Osteocyte (in vitro differentiated cells): ENCODE measurements around the gene DUSP28. TPM values are rescaled to one million over a fixed set of nuclear protein-coding genes. Genes with fewer than 3 reads are reported as not detected.

Experiments
- DNase-seq: peaks from one replicate; pipeline ENCODE4 v3.0.0; 2021; ENCODE audit warnings: mixed read lengths; ENCODE audit not compliant: unreplicated experiment; ENCODE audit errors: extremely low spot score
- H3K27ac Mint-ChIP-seq: one replicate; pipeline ENCODE4 v1.8.0; 2021; ENCODE audit warnings: mild to moderate bottlenecking, mixed read lengths; ENCODE audit not compliant: unreplicated experiment
- H3K27me3 Mint-ChIP-seq: one replicate; pipeline ENCODE4 v1.8.0; 2021; ENCODE audit warnings: mixed read lengths; ENCODE audit not compliant: unreplicated experiment
- H3K36me3 Mint-ChIP-seq: one replicate; pipeline ENCODE4 v1.8.0; 2021; ENCODE audit warnings: mixed read lengths; ENCODE audit not compliant: unreplicated experiment
- H3K4me1 Mint-ChIP-seq: one replicate; pipeline ENCODE4 v1.8.0; 2021; ENCODE audit warnings: mixed read lengths; ENCODE audit not compliant: unreplicated experiment
- H3K4me3 Mint-ChIP-seq: one replicate; pipeline ENCODE4 v1.8.0; 2021; ENCODE audit warnings: mild to moderate bottlenecking, moderate library complexity, mixed read lengths; ENCODE audit not compliant: unreplicated experiment
- H3K9me3 Mint-ChIP-seq: one replicate; pipeline ENCODE4 v1.8.0; 2021; ENCODE audit warnings: mixed read lengths; ENCODE audit not compliant: unreplicated experiment
- total RNA-seq: library from RNA; stranded (reverse); gene quantifications from 2 replicates; pipeline ENCODE4 v1.2.1, GENCODE V29; 2021
- TF ChIP-seq, protein P1 (sequence below): fragments of 200-600 bp; sonication (generic); IDR thresholded peaks from 2 replicates; pipeline ENCODE4 v1.5.0; 2021; ENCODE audit warnings: antibody characterized with exemption, mild to moderate bottlenecking, moderate library complexity

The DUSP28 gene
- total RNA-seq, 1 donor from 2014 or later: 5.9 TPM

- H3K36me3 Mint-ChIP-seq: peaks cover 69% of the 10 kb centered on the region
- TF ChIP-seq, protein P1, sequence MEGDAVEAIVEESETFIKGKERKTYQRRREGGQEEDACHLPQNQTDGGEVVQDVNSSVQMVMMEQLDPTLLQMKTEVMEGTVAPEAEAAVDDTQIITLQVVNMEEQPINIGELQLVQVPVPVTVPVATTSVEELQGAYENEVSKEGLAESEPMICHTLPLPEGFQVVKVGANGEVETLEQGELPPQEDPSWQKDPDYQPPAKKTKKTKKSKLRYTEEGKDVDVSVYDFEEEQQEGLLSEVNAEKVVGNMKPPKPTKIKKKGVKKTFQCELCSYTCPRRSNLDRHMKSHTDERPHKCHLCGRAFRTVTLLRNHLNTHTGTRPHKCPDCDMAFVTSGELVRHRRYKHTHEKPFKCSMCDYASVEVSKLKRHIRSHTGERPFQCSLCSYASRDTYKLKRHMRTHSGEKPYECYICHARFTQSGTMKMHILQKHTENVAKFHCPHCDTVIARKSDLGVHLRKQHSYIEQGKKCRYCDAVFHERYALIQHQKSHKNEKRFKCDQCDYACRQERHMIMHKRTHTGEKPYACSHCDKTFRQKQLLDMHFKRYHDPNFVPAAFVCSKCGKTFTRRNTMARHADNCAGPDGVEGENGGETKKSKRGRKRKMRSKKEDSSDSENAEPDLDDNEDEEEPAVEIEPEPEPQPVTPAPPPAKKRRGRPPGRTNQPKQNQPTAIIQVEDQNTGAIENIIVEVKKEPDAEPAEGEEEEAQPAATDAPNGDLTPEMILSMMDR: no peak
- H3K4me3 Mint-ChIP-seq: no peak overlapping the region
- H3K9me3 Mint-ChIP-seq: peaks cover 31% of the 10 kb centered on the region
- no peaks in the 10 kb centered on the region for H3K27me3 Mint-ChIP-seq
- DNase-seq: peak; percentile 83
- no peak overlapping the region for H3K27ac Mint-ChIP-seq
- H3K4me1 Mint-ChIP-seq: no peaks in the 10 kb centered on the region
Observed at GRCh38 chr2:240528406-240529040, 31.6 kb upstream of the DUSP28 start.

DNA sequence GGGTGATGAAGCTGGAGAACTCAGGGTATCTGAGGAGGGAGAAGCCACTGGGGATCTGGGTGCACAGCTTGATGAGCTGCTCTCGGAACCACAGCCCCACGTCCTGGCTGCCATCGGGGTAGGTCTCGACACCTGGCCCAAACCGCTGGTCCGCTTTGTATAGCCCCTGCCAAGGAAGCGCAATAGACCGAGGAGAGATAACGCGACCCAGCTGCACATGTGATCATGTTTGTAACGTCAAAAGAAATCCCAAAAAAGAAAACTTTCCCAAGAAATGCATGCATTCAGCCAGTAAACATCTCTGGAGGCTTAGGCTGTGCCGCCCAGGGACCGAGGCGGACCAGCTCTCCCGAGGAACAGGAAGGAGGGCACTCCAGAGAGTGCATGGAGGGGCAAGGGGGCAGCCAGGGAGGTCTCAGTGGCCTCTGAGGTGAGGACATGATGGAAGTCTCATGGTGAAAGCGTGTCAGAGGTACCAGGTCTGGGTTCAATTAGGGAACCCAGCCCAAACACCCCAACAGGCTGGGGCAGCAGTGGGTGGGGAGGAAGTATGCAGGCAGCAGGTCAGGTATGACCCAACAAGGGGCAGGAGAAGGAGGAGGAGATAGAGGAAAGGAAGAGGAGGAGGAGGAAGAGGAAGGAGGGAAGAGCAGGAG, 30.7 kb upstream of the DUSP28 start:
- DNase-seq: peak; percentile 73
- H3K27me3 Mint-ChIP-seq: no peaks in the 10 kb centered on the region
- no peaks in the 10 kb centered on the region for H3K4me1 Mint-ChIP-seq
- TF ChIP-seq, protein P1: no peak
- peaks cover 71% of the 10 kb centered on the region for H3K36me3 Mint-ChIP-seq
- H3K4me3 Mint-ChIP-seq: no peak overlapping the region
- peaks cover 31% of the 10 kb centered on the region for H3K9me3 Mint-ChIP-seq
- H3K27ac Mint-ChIP-seq: no peak overlapping the region

GRCh38 chr2:240530181-240530580, 30.0 kb upstream of the DUSP28 start:
- TF ChIP-seq, protein P1: no peak
- Mint-ChIP-seq H3K9me3 (peaks cover 25% of the 10 kb centered on the region), H3K36me3 (peaks cover 68% of the 10 kb centered on the region), H3K27me3 (no peaks in the 10 kb centered on the region), H3K4me3 (no peak overlapping the region), H3K4me1 (no peaks in the 10 kb centered on the region), H3K27ac (no peak overlapping the region)
- no peak for DNase-seq

DNA sequence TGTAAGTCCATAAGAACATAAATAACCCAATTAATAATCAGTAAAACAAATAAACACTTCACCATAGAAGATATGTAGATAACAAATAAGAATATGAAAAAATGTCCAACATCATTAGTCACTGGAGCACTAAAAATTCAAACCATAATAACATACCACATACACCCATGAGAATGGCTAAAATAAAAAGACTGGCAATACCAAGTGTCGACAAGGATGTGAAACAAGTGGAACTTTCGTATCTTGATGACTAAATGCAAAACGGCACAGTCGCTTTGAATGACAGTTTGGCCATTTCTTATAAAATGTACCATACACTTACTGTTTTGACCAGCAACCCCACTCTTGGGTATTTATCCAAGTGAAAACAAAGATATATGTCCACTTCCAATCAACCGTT, 29.1 kb upstream of the DUSP28 start:
- H3K4me3 Mint-ChIP-seq: no peak overlapping the region
- H3K36me3 Mint-ChIP-seq: peaks cover 63% of the 10 kb centered on the region

More for the DNA sequence above, 29.1 kb upstream of the DUSP28 start:
- no peak for DNase-seq
- TF ChIP-seq, protein P1: no peak
- Mint-ChIP-seq H3K27me3 (no peaks in the 10 kb centered on the region), H3K27ac (no peak overlapping the region), H3K4me1 (no peaks in the 10 kb centered on the region), H3K9me3 (peaks cover 25% of the 10 kb centered on the region)
